Parathyroid adenoma (tissue), 2 donors: ENCODE measurements around the gene GSTM5.

ENCODE experiments used
- H2AFZ ChIP-seq: fragments of 300-600 bp; sonication (generic); one replicate; pipeline ENCODE4 v1.7.0; 2017; ENCODE audit warnings: antibody characterized with exemption, mild to moderate bottlenecking
- H3K27ac ChIP-seq: fragments of 300-600 bp; sonication (generic); one replicate; pipeline ENCODE4 v1.7.0; 2017
- H3K27me3 ChIP-seq: fragments of 300-600 bp; sonication (generic); one replicate; pipeline ENCODE4 v1.7.0; 2017; ENCODE audit warnings: low read length; ENCODE audit not compliant: control insufficient read depth, insufficient read depth
- H3K36me3 ChIP-seq: fragments of 300-600 bp; sonication (generic); one replicate; pipeline ENCODE4 v1.7.0; 2017; ENCODE audit warnings: low read length; ENCODE audit not compliant: control insufficient read depth, insufficient read depth
- H3K4me1 ChIP-seq: fragments of 300-600 bp; sonication (generic); one replicate; pipeline ENCODE4 v1.7.0; 2017; ENCODE audit warnings: control low read depth
- H3K4me2 ChIP-seq: fragments of 300-600 bp; sonication (generic); one replicate; pipeline ENCODE4 v1.7.0; 2017; ENCODE audit warnings: low read length
- H3K4me3 ChIP-seq: fragments of 300-600 bp; sonication (generic); one replicate; pipeline ENCODE4 v1.7.0; 2017; ENCODE audit warnings: low read depth, low read length
- H3K79me2 ChIP-seq: fragments of 300-600 bp; sonication (generic); one replicate; pipeline ENCODE4 v1.7.0; 2017; ENCODE audit warnings: control low read depth
- H3K9ac ChIP-seq: fragments of 300-600 bp; sonication (generic); one replicate; pipeline ENCODE4 v1.7.0; 2017; ENCODE audit warnings: mild to moderate bottlenecking
- H3K9me3 ChIP-seq: fragments of 300-600 bp; sonication (generic); one replicate; pipeline ENCODE4 v1.7.0; 2017; ENCODE audit warnings: low read length; ENCODE audit not compliant: control insufficient read depth
- CTCF ChIP-seq: fragments of 300-600 bp; sonication (generic); IDR thresholded peaks from one replicate; pipeline ENCODE4 v1.7.0; 2017; ENCODE audit warnings: antibody characterized with exemption, mild to moderate bottlenecking
- donor health status: primary hyperparathyroidism.

GSTM5 gene

GRCh38 chr1:109756848-109757521, 44.9 kb downstream of the GSTM5 start:
- Histone ChIP-seq H3K27me3 (no peaks in the 10 kb centered on the region), H3K4me2 (no peak overlapping the region), H3K4me1 (no peaks in the 10 kb centered on the region), H3K27ac (no peak overlapping the region), H3K79me2 (no peaks in the 10 kb centered on the region), H3K9ac (no peak overlapping the region), H3K36me3 (no peaks in the 10 kb centered on the region), H3K9me3 (no peaks in the 10 kb centered on the region), H3K4me3 (no peak overlapping the region), H2AFZ (no peak overlapping the region)
- TF ChIP-seq CTCF: no peak

GRCh38 chr1:109757936-109758786, 46.1 kb downstream of the GSTM5 start:
- H3K4me2 ChIP-seq: no peak overlapping the region
- no peak overlapping the region for H3K4me3 ChIP-seq
- TF ChIP-seq CTCF: no peak

GRCh38 chr1:109759513-109760334, 47.7 kb downstream of the GSTM5 start:
- no peaks in the 10 kb centered on the region for H3K36me3 ChIP-seq
- H3K4me3 ChIP-seq: no peak overlapping the region
- H3K27me3 ChIP-seq: no peaks in the 10 kb centered on the region
- no peak overlapping the region for H3K27ac ChIP-seq
- H3K9ac ChIP-seq: no peak overlapping the region
- H2AFZ ChIP-seq: no peak overlapping the region
- no peak for TF ChIP-seq CTCF
- no peaks in the 10 kb centered on the region for H3K79me2 ChIP-seq
- no peaks in the 10 kb centered on the region for H3K9me3 ChIP-seq
- no peak overlapping the region for H3K4me2 ChIP-seq
- H3K4me1 ChIP-seq: no peaks in the 10 kb centered on the region

More at GRCh38 chr1:109757936-109758786, 46.1 kb downstream of the GSTM5 start:
- H3K9me3 ChIP-seq: no peaks in the 10 kb centered on the region
- no peaks in the 10 kb centered on the region for H3K4me1 ChIP-seq
- no peak overlapping the region for H3K9ac ChIP-seq
- H3K36me3 ChIP-seq: no peaks in the 10 kb centered on the region
- no peaks in the 10 kb centered on the region for H3K27me3 ChIP-seq
- no peak overlapping the region for H3K27ac ChIP-seq
- no peaks in the 10 kb centered on the region for H3K79me2 ChIP-seq
- no peak overlapping the region for H2AFZ ChIP-seq

GRCh38 chr1:109760581-109761226, 48.7 kb downstream of the GSTM5 start:
- no peak overlapping the region for H3K9ac ChIP-seq
- no peak overlapping the region for H3K27ac ChIP-seq
- H2AFZ ChIP-seq: no peak overlapping the region
- no peaks in the 10 kb centered on the region for H3K36me3 ChIP-seq
- TF ChIP-seq CTCF: no peak
- H3K4me2 ChIP-seq: no peak overlapping the region
- H3K27me3 ChIP-seq: no peaks in the 10 kb centered on the region
- H3K4me1 ChIP-seq: no peaks in the 10 kb centered on the region
- no peaks in the 10 kb centered on the region for H3K79me2 ChIP-seq
- H3K9me3 ChIP-seq: no peaks in the 10 kb centered on the region
- H3K4me3 ChIP-seq: no peak overlapping the region
